NOMO-1 treated with dmso at 0.1 percent for 144 hours (cell line): Measurements from ENCODE around the gene PCDHGC4.

Source experiments
- DNase-seq: peaks from one replicate; lab custom pipeline; 2025; ENCODE audit not compliant: unreplicated experiment; lab: John Stamatoyannopoulos, UW

Gene PCDHGC4

DNA sequence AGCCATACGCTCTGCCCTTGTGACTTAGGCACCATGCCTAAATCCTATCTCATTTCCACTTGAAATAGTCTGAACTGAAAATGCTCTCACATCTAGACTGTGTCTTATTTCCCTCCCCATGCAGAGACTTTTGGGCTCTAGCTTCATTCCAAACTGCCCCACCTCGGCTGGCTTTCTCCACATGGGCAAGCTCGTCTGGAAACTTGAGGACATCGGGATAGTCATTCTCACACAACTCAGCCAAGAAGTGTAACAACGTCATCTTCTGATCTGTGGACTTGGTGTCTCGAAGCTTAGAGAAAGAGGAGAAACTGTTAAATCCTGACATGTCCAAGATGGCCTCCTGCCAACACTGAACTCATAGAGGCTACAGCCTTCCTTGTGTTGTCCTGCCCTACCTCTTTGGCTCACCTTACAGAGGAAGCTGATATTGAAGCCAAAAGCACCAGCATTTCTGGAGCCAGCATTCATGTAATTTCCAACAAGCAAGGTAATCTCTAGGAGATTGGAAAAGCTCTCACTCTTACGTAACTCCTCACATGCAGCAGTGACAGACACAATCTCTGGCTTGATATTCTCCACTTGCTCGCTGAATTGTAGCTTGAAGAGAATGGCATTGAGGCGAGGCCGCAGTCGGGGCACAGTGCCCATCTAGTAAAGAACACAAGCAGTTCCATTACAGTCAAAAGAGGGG is 43.6 kb downstream of the PCDHGC4 start:
- no peak for DNase-seq

DNA sequence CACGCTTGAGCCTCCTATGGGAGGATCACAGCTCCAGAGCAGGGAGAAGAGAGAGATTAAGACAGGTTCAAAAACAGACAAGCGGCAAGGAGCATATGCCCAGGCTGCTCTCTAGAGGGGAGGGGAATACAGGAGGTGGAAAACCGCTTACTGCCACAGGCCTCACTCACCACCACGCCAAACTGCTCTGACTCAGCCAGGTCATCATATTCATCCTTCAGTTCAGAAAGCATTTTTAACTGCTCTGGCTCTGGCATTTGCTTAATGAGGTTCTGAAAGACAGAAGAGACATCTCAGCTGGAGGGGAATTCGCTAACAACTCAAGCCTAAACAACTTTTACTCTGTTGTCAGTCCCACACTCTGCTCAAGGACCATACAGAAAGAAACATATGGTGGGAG is 44.2 kb downstream of the PCDHGC4 start:
- no peak for DNase-seq

DNA sequence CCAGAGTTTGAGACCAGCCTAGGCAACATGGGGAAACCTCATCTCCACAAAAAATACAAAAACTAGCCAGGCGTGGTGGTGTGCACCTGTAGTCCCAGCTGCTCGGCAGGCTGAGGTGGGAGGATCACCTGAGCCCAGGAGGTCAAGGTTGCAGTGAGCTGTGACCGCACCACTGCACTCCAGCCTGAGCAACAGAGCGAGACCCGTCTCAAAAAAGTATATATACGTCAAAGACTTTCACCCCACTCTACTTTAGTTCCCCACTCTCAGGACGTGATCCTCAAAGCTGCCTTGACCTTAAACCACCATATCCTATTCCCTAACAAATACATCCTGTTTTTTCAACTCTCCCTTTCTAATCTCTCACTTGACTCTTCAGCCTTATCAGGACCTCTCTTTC is 45.0 kb downstream of the PCDHGC4 start:
- no peak for DNase-seq

DNA sequence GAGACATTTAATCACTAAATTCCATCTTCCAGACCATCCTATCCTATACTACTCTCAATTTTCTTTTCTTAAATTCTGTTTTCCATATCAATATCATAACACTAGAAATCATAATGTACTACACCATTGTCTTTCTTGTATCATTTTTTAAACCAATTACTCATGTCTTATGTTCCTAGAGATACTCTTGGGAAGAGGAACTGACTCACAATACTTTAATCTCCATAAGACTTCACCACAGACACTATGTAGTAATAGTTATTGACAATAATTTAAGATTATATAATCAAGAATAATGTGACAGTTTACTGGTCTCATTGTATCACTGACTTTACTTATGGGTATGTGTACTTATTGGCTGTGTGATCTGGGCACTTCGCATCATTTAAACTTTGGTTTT is 47.9 kb downstream of the PCDHGC4 start:
- no peak for DNase-seq

GRCh38 chr5:141533897-141534296 is 49.1 kb downstream of the PCDHGC4 start:
- no peak for DNase-seq

DNA sequence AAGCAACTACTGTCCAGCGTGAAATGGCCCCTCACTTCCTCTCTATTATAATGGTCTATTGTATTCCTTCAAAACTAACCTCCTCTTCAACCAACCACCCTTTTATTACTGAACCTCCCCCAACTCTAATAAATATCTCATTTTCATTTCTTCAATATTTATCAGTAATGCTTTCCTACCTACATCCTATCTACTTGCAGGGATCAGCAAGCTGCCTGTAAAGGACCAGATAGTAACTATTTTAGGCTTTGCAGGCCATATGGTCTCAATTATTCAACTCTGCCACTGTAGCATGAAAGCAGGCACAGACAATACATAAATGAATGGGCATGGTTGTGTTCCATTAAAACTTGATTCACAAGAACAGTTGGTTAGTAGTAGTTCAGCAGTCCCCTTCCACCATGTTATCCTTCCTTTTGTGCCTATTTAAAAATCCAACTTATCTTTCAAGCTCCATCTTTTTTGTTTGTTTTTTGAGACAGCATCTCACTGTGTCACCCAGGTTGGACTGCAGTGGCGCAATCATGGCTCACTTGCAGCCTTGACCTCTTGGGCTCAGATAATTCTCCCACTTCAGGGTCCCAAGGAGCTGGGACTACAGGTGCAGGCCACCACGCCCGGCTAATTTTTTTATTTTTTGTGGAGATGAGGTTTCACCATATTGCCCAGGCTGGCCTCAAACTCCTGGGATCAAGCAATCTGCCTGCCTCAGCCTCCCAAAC is 49.8 kb downstream of the PCDHGC4 start:
- DNase-seq: no peak
